HepG2 (cell line): ENCODE measurements around the gene GK. TPM values are rescaled to one million over a fixed set of nuclear protein-coding genes. Genes with fewer than 3 reads are reported as not detected.

Experiments
- ATF3 ChIP-seq: sonication (generic); formaldehyde crosslinking; IDR thresholded peaks from 2 replicates; pipeline ENCODE4 v1.4.0; 2020; ENCODE audit warnings: missing genetic modification reagents
- ATF4 ChIP-seq, 2 experiments: fragments of 450-650 bp in 1 of 2; sonication (generic) in 1 of 2; formaldehyde crosslinking; IDR thresholded peaks; 2 replicates each; pipeline versions ENCODE4 v1.5.0 to v1.8.0; 2020 to 2022; ENCODE audit warnings: mild to moderate bottlenecking in 1 of 2, missing genetic modification reagents in 1 of 2
- BRCA1 ChIP-seq: sonication (generic); formaldehyde crosslinking; IDR thresholded peaks from 2 replicates; pipeline ENCODE4 v1.4.0; 2020; ENCODE audit warnings: missing genetic modification reagents
- CENPX ChIP-seq: sonication (generic); formaldehyde crosslinking; IDR thresholded peaks from 2 replicates; pipeline ENCODE4 v1.9.0; 2021; ENCODE audit warnings: mild to moderate bottlenecking, missing genetic modification reagents, moderate library complexity
- EP300 ChIP-seq, 3 experiments: sonication (generic) in 1 of 3; formaldehyde crosslinking in 1 of 3; IDR thresholded peaks; 2 replicates each; pipeline versions ENCODE4 v1.5.1 to v1.6.1; 2011 to 2020; ENCODE audit warnings: low read depth in 2 of 3, low read length in 2 of 3, borderline replicate concordance in 1 of 3, improper control_type of control experiment in 1 of 3, mild to moderate bottlenecking in 1 of 3, missing genetic modification reagents in 1 of 3, moderate library complexity in 1 of 3
- HNF4A ChIP-seq: sonication (generic); formaldehyde crosslinking; IDR thresholded peaks from 2 replicates; pipeline ENCODE4 v1.4.0; 2020; ENCODE audit warnings: missing genetic modification reagents
- LCORL ChIP-seq, 2 experiments: fragments of 450-650 bp in 1 of 2; sonication (generic) in 1 of 2; formaldehyde crosslinking in 1 of 2; IDR thresholded peaks; 2 replicates each; pipeline versions ENCODE4 v1.5.0 to v1.6.1; 2017 to 2020; ENCODE audit warnings: antibody characterized with exemption in 1 of 2, missing genetic modification reagents in 1 of 2
- MAFF ChIP-seq: IDR thresholded peaks from 2 replicates; pipeline ENCODE4 v1.6.1; 2011; ENCODE audit warnings: low read depth, low read length, improper control_type of control experiment
- MLLT10 ChIP-seq: sonication (generic); formaldehyde crosslinking; IDR thresholded peaks from 2 replicates; pipeline ENCODE4 v1.4.0; 2020; ENCODE audit warnings: missing genetic modification reagents
- PCBP2 ChIP-seq: fragments of 200-400 bp; formaldehyde crosslinking; optimal IDR thresholded peaks from 2 replicates; pipeline ENCODE3; 2018; ENCODE audit warnings: low read length, low read depth; ENCODE audit not compliant: poor library complexity, severe bottlenecking
- PHF5A ChIP-seq: IDR thresholded peaks from one replicate; pipeline ENCODE4 v1.6.1; 2018; ENCODE audit warnings: low read depth, missing genetic modification reagents; ENCODE audit not compliant: unreplicated experiment
- TFDP1 ChIP-seq: IDR thresholded peaks from 2 replicates; pipeline ENCODE4 v1.6.1; 2016; ENCODE audit warnings: missing compliant biosample characterization, missing genetic modification reagents, borderline replicate concordance
- TP53 ChIP-seq: sonication (generic); formaldehyde crosslinking; conservative IDR thresholded peaks from 2 replicates; pipeline ENCODE4 v1.4.0; 2020; ENCODE audit warnings: missing genetic modification reagents
- U2AF2 ChIP-seq: fragments of 200-400 bp; formaldehyde crosslinking; IDR thresholded peaks from 2 replicates; pipeline ENCODE4 v1.6.1; 2017; ENCODE audit warnings: low read depth, mild to moderate bottlenecking, low read length
- YY1 ChIP-seq: IDR thresholded peaks from 2 replicates; pipeline ENCODE4 v1.6.1; 2011; ENCODE audit warnings: low read length, low read depth, moderate library complexity, mild to moderate bottlenecking; ENCODE audit not compliant: insufficient read depth, insufficient replicate concordance
- ZKSCAN1 ChIP-seq: fragments of 150-350 bp; IDR thresholded peaks from 2 replicates; pipeline ENCODE4 v1.6.1; 2014; ENCODE audit warnings: low read length
- ZNF101 ChIP-seq: sonication (generic); formaldehyde crosslinking; IDR thresholded peaks from 2 replicates; pipeline ENCODE4 v1.4.0; 2020; ENCODE audit warnings: mild to moderate bottlenecking, low read depth, missing genetic modification reagents, borderline replicate concordance
- ZNF280B ChIP-seq: sonication (generic); formaldehyde crosslinking; IDR thresholded peaks from 2 replicates; pipeline ENCODE4 v1.5.0; 2020; ENCODE audit warnings: missing genetic modification reagents, mild to moderate bottlenecking, borderline replicate concordance
- ZNF562 ChIP-seq: sonication (generic); formaldehyde crosslinking; IDR thresholded peaks from 2 replicates; pipeline ENCODE4 v1.8.0; 2022; ENCODE audit warnings: missing genetic modification reagents, borderline replicate concordance
- ZNF589 ChIP-seq: sonication (generic); formaldehyde crosslinking; conservative IDR thresholded peaks from 2 replicates; pipeline ENCODE4 v1.8.0; 2022; ENCODE audit warnings: mild to moderate bottlenecking, moderate library complexity, missing genetic modification reagents
- ZNF674 ChIP-seq: sonication (generic); formaldehyde crosslinking; IDR thresholded peaks from 2 replicates; pipeline ENCODE4 v1.5.0; 2020; ENCODE audit warnings: low read depth, mild to moderate bottlenecking, missing genetic modification reagents
- ZNF7 ChIP-seq: IDR thresholded peaks from 2 replicates; pipeline ENCODE4 v1.6.1; 2016; ENCODE audit warnings: missing biosample characterization, missing genetic modification reagents
- ZNF746 ChIP-seq: sonication (generic); formaldehyde crosslinking; IDR thresholded peaks from 2 replicates; pipeline ENCODE4 v1.8.0; 2022; ENCODE audit warnings: mild to moderate bottlenecking, missing genetic modification reagents
- ZNF772 ChIP-seq: sonication (generic); formaldehyde crosslinking; IDR thresholded peaks from 2 replicates; pipeline ENCODE4 v1.5.0; 2020; ENCODE audit warnings: mild to moderate bottlenecking, missing genetic modification reagents
- ZNF850 ChIP-seq: sonication (generic); formaldehyde crosslinking; conservative IDR thresholded peaks from 2 replicates; pipeline ENCODE4 v1.9.0; 2021; ENCODE audit warnings: mild to moderate bottlenecking, missing genetic modification reagents
- polyA plus RNA-seq, 8 experiments: library from polyadenylated mRNA; depleted of rRNA in 3 of 8; stranded (reverse) in 7 of 8; unstranded in 1 of 8; fragments of >200 nt; fragmentation: Illumina TruSeq in 4 of 8; extraction: Trizol in 4 of 8; gene quantifications; 2 replicates each; pipeline versions ENCODE4 v1.2.1 to v1.2.3, GENCODE V29; 2011 to 2016; ENCODE audit warnings: low read depth in 4 of 8, missing spikeins in 1 of 8, mixed read lengths in 1 of 8; ENCODE audit not compliant: insufficient read depth in 1 of 8
- total RNA-seq, 5 experiments: library from RNA; depleted of rRNA; stranded (reverse); fragments of >200 nt; fragmentation: Illumina TruSeq; extraction: Trizol; gene quantifications; 2 replicates each; pipeline ENCODE4 v1.2.3, GENCODE V29; 2016; ENCODE audit warnings: low read depth in 1 of 5

GK gene
- total and polyA plus RNA-seq, 2 of the 13 experiments (the other 11 are each of a cell fraction or from before 2014, with no cell fraction given) = 64.2 to 265 TPM

- TF ChIP-seq ZKSCAN1 (no peak), ATF4 (CRISPR knock-in tag; IDR thresholded peaks at IDR 0.05) (no peak), PHF5A (CRISPR knock-in tag) (no peak), ZNF772 (CRISPR knock-in tag) (0 out of 2 replicates have a peak, but pooled peaks have one; percentile 32), HNF4A (CRISPR knock-in tag) (no peak; the same call in 1 of the 2 replicates), U2AF2 (no peak), ZNF562 (CRISPR knock-in tag) (no peak), TP53 (CRISPR knock-in tag) (no peak), EP300 (IDR thresholded peaks at IDR 0.05; ENCODE audit: low read depth in 2 of 2, low read length in 2 of 2) (no peak), EP300 (CRISPR knock-in tag; IDR thresholded peaks at IDR 0.05; ENCODE audit: borderline replicate concordance) (no peak), MLLT10 (CRISPR knock-in tag) (no peak), ZNF7 (no peak), ZNF746 (CRISPR knock-in tag) (no peak), LCORL (IDR thresholded peaks at IDR 0.05) (no peak), LCORL (CRISPR knock-in tag; IDR thresholded peaks at IDR 0.05) (no peak), PCBP2 (no peak), ZNF280B (CRISPR knock-in tag) (no peak; the same call in 1 of the 2 replicates), BRCA1 (no peak), CENPX (CRISPR knock-in tag) (no peak), TFDP1 (CRISPR knock-in tag) (peak; percentile 28; the same call in 1 of the 2 replicates), ZNF674 (CRISPR knock-in tag) (no peak), YY1 (no peak), MAFF (no peak), ATF3 (CRISPR knock-in tag) (no peak), ZNF850 (no peak), ZNF101 (CRISPR knock-in tag) (no peak), ZNF589 (CRISPR knock-in tag) (no peak)
These were observed 452 bp upstream of the GK start (continued) for GRCh38 chrX:30652527-30653414.
